HepG2 (cell line): ENCODE results near the gene PRKAR1A. TPM values are rescaled to one million over a fixed set of nuclear protein-coding genes. Genes with fewer than 3 reads are reported as not detected.
A peak's percentile ranks its signal among the peaks of the same experiment; 100 is the strongest.

ENCODE experiments used
- BATF2 ChIP-seq: sonication (generic); formaldehyde crosslinking; IDR thresholded peaks from 2 replicates; pipeline ENCODE4 v1.8.0; 2022; ENCODE audit warnings: mild to moderate bottlenecking, missing genetic modification reagents, moderate library complexity
- CHD4 ChIP-seq: fragments of 200-600 bp; sonication (generic); IDR thresholded peaks from 2 replicates; pipeline ENCODE4 v1.7.0; 2017; ENCODE audit warnings: mild to moderate bottlenecking, low read length, borderline replicate concordance
- ELK4 ChIP-seq: sonication (generic); formaldehyde crosslinking; IDR thresholded peaks from 2 replicates; pipeline ENCODE4 v1.9.0; 2021; ENCODE audit warnings: missing genetic modification reagents, borderline replicate concordance
- GPN1 ChIP-seq: sonication (generic); formaldehyde crosslinking; IDR thresholded peaks from 2 replicates; pipeline ENCODE4 v1.5.1; 2020; ENCODE audit warnings: missing genetic modification reagents, borderline replicate concordance
- GTF2F1 ChIP-seq: fragments of 150-350 bp; IDR thresholded peaks from 2 replicates; pipeline ENCODE4 v1.6.1; 2014; ENCODE audit warnings: low read length
- HNF1A ChIP-seq, 2 experiments: sonication (generic) in 1 of 2; formaldehyde crosslinking in 1 of 2; IDR thresholded peaks; 2 replicates each; pipeline versions ENCODE4 v1.4.0 to v1.6.1; 2016 to 2020; ENCODE audit warnings: borderline replicate concordance in 1 of 2, low read depth in 1 of 2, mild to moderate bottlenecking in 1 of 2, missing genetic modification reagents in 1 of 2
- HNF1B ChIP-seq: sonication (generic); formaldehyde crosslinking; IDR thresholded peaks from 2 replicates; pipeline ENCODE4 v1.5.1; 2020; ENCODE audit warnings: mild to moderate bottlenecking, moderate library complexity, missing genetic modification reagents
- IRF1 ChIP-seq: sonication (generic); formaldehyde crosslinking; IDR thresholded peaks from 2 replicates; pipeline ENCODE4 v1.4.0; 2020; ENCODE audit warnings: low read depth, mild to moderate bottlenecking, missing genetic modification reagents
- MBNL3 ChIP-seq: fragments of 250-450 bp; sonication (Bioruptor Pico); conservative IDR thresholded peaks from 2 replicates; pipeline ENCODE4 v1.8.0; 2022; ENCODE audit warnings: mild to moderate bottlenecking, inconsistent platforms
- PBX2 ChIP-seq: IDR thresholded peaks from 2 replicates; pipeline ENCODE4 v1.6.1; 2016; ENCODE audit warnings: control low read depth
- PREB ChIP-seq: sonication (generic); formaldehyde crosslinking; IDR thresholded peaks from 2 replicates; pipeline ENCODE4 v1.4.0; 2020; ENCODE audit warnings: missing genetic modification reagents
- SP4 ChIP-seq: sonication (generic); formaldehyde crosslinking; IDR thresholded peaks from 2 replicates; pipeline ENCODE4 v1.8.1; 2023; ENCODE audit warnings: mild to moderate bottlenecking, missing genetic modification reagents
- YY1 ChIP-seq: IDR thresholded peaks from 2 replicates; pipeline ENCODE4 v1.6.1; 2011; ENCODE audit warnings: low read length, low read depth, moderate library complexity, mild to moderate bottlenecking; ENCODE audit not compliant: insufficient read depth, insufficient replicate concordance
- ZFP36 ChIP-seq: fragments of 150-350 bp; IDR thresholded peaks from 2 replicates; pipeline ENCODE4 v1.6.1; 2018; ENCODE audit warnings: borderline replicate concordance, low read length, low read depth; ENCODE audit not compliant: partially characterized antibody
- ZNF136 ChIP-seq: sonication (generic); formaldehyde crosslinking; IDR thresholded peaks from 2 replicates; pipeline ENCODE4 v1.8.1; 2022; ENCODE audit warnings: low read depth, mild to moderate bottlenecking, moderate library complexity, missing genetic modification reagents
- ZNF530 ChIP-seq: sonication (generic); formaldehyde crosslinking; IDR thresholded peaks from 2 replicates; pipeline ENCODE4 v1.5.0; 2020; ENCODE audit warnings: low read depth, mild to moderate bottlenecking, missing genetic modification reagents
- polyA plus RNA-seq, 8 experiments: library from polyadenylated mRNA; depleted of rRNA in 3 of 8; stranded (reverse) in 7 of 8; unstranded in 1 of 8; fragments of >200 nt; fragmentation: Illumina TruSeq in 4 of 8; extraction: Trizol in 4 of 8; gene quantifications; 2 replicates each; pipeline versions ENCODE4 v1.2.1 to v1.2.3, GENCODE V29; 2011 to 2016; ENCODE audit warnings: low read depth in 4 of 8, missing spikeins in 1 of 8, mixed read lengths in 1 of 8; ENCODE audit not compliant: insufficient read depth in 1 of 8
- total RNA-seq, 5 experiments: library from RNA; depleted of rRNA; stranded (reverse); fragments of >200 nt; fragmentation: Illumina TruSeq; extraction: Trizol; gene quantifications; 2 replicates each; pipeline ENCODE4 v1.2.3, GENCODE V29; 2016; ENCODE audit warnings: low read depth in 1 of 5

PRKAR1A gene
- total and polyA plus RNA-seq, 2 of the 13 experiments (the other 11 are each of a cell fraction or from before 2014, with no cell fraction given), result 265 to 266 TPM

- 0 out of 2 replicates have a peak, but pooled peaks have one; percentile 5 for TF ChIP-seq BATF2 (CRISPR knock-in tag)
- TF ChIP-seq YY1, result peak; percentile 96
- TF ChIP-seq ZFP36, result no peak
- TF ChIP-seq PREB (CRISPR knock-in tag), result no peak
- no peak for TF ChIP-seq HNF1B (CRISPR knock-in tag)
- TF ChIP-seq ZNF136 (CRISPR knock-in tag), result peak; percentile 71; the same call in 1 of the 2 replicates
- TF ChIP-seq IRF1 (CRISPR knock-in tag), result no peak
- TF ChIP-seq MBNL3, result no peak
- no peak for TF ChIP-seq HNF1A (IDR thresholded peaks at IDR 0.05; ENCODE audit: low read depth)
- no peak for TF ChIP-seq HNF1A (CRISPR knock-in tag; IDR thresholded peaks at IDR 0.05; ENCODE audit: borderline replicate concordance)
- no peak for TF ChIP-seq PBX2 (CRISPR knock-in tag)
- no peak for TF ChIP-seq ZNF530
- TF ChIP-seq ELK4 (CRISPR knock-in tag), result peak; percentile 76; the same call in 1 of the 2 replicates
- TF ChIP-seq GPN1, result no peak
- TF ChIP-seq GTF2F1, result no peak
- peak; percentile 80 for TF ChIP-seq SP4 (CRISPR knock-in tag)
- TF ChIP-seq CHD4, result no peak
These were observed at the start of gene PRKAR1A (continued) for GRCh38 chr17:68512247-68512959.
